ENCODE measurements around the gene JAML.

DNA sequence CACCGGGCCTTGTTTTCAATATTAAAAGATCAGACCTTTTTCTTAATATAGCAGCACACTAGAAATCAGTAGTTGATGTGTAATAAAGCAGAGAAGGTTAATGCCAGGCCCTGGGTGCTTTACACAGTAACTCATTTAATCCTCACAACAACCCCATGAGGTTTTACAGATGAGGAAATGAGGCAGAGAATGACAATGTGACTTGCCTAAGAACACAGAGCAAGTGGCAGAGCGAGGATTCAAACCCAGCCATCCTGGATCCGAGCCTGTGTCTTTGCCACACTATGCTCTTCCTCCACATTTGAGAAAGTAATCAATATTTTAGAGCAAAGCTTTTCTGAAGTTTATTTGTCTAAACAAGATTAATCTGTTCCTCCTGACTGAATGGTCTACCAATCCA, 7.2 kb downstream of the JAML start:
- no peak for TF ChIP-seq CTCF (conservative IDR thresholded peaks at IDR 0.05; ENCODE audit: low read depth, low read length)
- TF ChIP-seq CEBPB (IDR thresholded peaks at IDR 0.05; ENCODE audit: low read depth, low read length) = no peak
- TF ChIP-seq RAD21 (IDR thresholded peaks at IDR 0.05; ENCODE audit: low read length) = no peak
- no peak for TF ChIP-seq POLR2A (IDR thresholded peaks at IDR 0.05; ENCODE audit: low read depth, low read length)
- TF ChIP-seq, protein P1, sequence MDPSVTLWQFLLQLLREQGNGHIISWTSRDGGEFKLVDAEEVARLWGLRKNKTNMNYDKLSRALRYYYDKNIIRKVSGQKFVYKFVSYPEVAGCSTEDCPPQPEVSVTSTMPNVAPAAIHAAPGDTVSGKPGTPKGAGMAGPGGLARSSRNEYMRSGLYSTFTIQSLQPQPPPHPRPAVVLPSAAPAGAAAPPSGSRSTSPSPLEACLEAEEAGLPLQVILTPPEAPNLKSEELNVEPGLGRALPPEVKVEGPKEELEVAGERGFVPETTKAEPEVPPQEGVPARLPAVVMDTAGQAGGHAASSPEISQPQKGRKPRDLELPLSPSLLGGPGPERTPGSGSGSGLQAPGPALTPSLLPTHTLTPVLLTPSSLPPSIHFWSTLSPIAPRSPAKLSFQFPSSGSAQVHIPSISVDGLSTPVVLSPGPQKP (IDR thresholded peaks at IDR 0.05; ENCODE audit: borderline replicate concordance, low read depth, low read length) = no peak
- no peak for TF ChIP-seq USF2 (IDR thresholded peaks at IDR 0.05; ENCODE audit: low read depth, low read length)
- no peak for TF ChIP-seq MXI1 (IDR thresholded peaks at IDR 0.05; ENCODE audit: borderline replicate concordance, low read depth, low read length)
- no peak for TF ChIP-seq MAFK (IDR thresholded peaks at IDR 0.05; ENCODE audit: low read depth, low read length)
- no peak for TF ChIP-seq BHLHE40 (IDR thresholded peaks at IDR 0.05; ENCODE audit: low read depth, low read length)
- no peak for TF ChIP-seq SMC3 (IDR thresholded peaks at IDR 0.05; ENCODE audit: low read depth, low read length)
- TF ChIP-seq RCOR1 (IDR thresholded peaks at IDR 0.05; ENCODE audit: insufficient replicate concordance, low read length) = no peak
